Measurements from ENCODE around the gene PEAR1.

Gene PEAR1

DNA sequence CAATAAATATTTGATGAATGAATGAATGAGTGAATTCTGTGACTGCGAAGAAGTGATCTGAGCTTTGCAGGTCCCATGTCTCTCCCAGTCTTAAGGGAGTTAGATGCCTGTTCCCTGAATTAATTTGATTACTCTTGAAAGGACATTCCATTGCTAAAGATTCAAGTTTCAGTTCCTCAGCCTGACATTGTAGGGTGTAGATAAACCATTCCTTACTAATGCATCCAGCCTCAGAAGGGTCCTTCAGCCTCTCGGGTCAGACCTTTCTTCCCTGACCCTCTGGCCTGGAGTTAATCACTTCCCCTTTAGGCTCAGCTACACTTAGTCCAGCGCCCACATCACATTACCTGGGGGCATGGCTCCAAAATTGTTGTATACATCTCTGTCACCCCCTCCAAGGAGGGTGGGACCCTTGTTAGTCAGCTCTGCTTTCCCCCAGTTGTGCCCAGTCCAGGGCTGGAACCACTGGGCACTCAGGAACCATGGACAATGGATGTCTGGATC is 37.2 kb upstream of the PEAR1 start:
- H3K4me3 ChIP-seq (ENCODE audit: insufficient read depth, low read length, poor library complexity, severe bottlenecking), result no peak overlapping the region
- no peaks in the 10 kb centered on the region for H4K20me1 ChIP-seq (ENCODE audit: low read depth, low read length)
- H3K79me2 ChIP-seq (ENCODE audit: insufficient read depth, low read length), result no peaks in the 10 kb centered on the region
- no peak overlapping the region for H3K9ac ChIP-seq (ENCODE audit: low read length)
- H3K9me3 ChIP-seq (ENCODE audit: insufficient read depth, low read length), result no peaks in the 10 kb centered on the region
- H2AFZ ChIP-seq (ENCODE audit: low read depth, low read length, severe bottlenecking), result no peak overlapping the region
- H3K36me3 ChIP-seq (ENCODE audit: low read length), result no peaks in the 10 kb centered on the region
- H3K4me2 ChIP-seq (ENCODE audit: low read depth, low read length, poor library complexity, severe bottlenecking), result no peak overlapping the region
- H3K9me2 ChIP-seq (replicated peaks; ENCODE audit: insufficient read depth, low read length), result no peaks in the 10 kb centered on the region
- no peaks in the 10 kb centered on the region for H3K27me3 ChIP-seq (ENCODE audit: low read length)
- TF ChIP-seq EZH2phosphoT487 (conservative IDR thresholded peaks at IDR 0.05; ENCODE audit: low read length), result no peak
- no peak for TF ChIP-seq CTCF (IDR thresholded peaks at IDR 0.05; ENCODE audit: insufficient read depth, low read length, poor library complexity, severe bottlenecking)
- H3F3A ChIP-seq (ENCODE audit: insufficient read depth), result no peaks in the 10 kb centered on the region
- no peak overlapping the region for H3K27ac ChIP-seq (ENCODE audit: low read depth, low read length)

GRCh38 chr1:156857532-156857931 is 36.0 kb upstream of the PEAR1 start:
- Histone ChIP-seq H3K79me2 (ENCODE audit: insufficient read depth, low read length) (no peaks in the 10 kb centered on the region), H3K4me3 (ENCODE audit: insufficient read depth, low read length, poor library complexity, severe bottlenecking) (no peak overlapping the region), H3K9ac (ENCODE audit: low read length) (no peak overlapping the region), H3K9me3 (ENCODE audit: insufficient read depth, low read length) (no peaks in the 10 kb centered on the region), H4K20me1 (ENCODE audit: low read depth, low read length) (no peaks in the 10 kb centered on the region), H3K27ac (ENCODE audit: low read depth, low read length) (no peak overlapping the region), H3K9me2 (replicated peaks; ENCODE audit: insufficient read depth, low read length) (no peaks in the 10 kb centered on the region), H3K36me3 (ENCODE audit: low read length) (no peaks in the 10 kb centered on the region), H3K27me3 (ENCODE audit: low read length) (no peaks in the 10 kb centered on the region), H3K4me2 (ENCODE audit: low read depth, low read length, poor library complexity, severe bottlenecking) (no peak overlapping the region), H3F3A (ENCODE audit: insufficient read depth) (no peaks in the 10 kb centered on the region), H2AFZ (ENCODE audit: low read depth, low read length, severe bottlenecking) (no peak overlapping the region)
- no peak for TF ChIP-seq CTCF (IDR thresholded peaks at IDR 0.05; ENCODE audit: insufficient read depth, low read length, poor library complexity, severe bottlenecking)
- no peak for TF ChIP-seq EZH2phosphoT487 (conservative IDR thresholded peaks at IDR 0.05; ENCODE audit: low read length)

DNA sequence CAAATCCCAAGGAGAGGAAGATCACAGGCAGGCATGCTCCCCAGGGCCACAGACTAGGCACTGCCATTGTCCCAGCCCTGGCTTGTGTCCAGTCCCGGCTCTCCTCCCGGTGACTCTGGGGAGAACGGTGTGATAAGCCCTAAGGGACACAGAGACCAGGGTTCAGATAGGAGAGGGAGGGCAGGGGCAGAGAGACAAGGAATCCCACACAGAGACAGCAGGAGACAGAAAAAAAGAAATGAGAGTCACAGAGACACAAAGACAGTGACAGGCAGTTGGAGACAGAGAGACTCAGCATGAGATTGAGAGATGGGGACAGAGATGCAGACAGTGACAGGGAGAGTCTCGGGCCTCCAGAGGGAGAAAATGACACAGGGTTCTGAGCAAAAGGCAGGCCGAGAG is 35.0 kb upstream of the PEAR1 start:
- H3K4me3 ChIP-seq (ENCODE audit: insufficient read depth, low read length, poor library complexity, severe bottlenecking), result no peak overlapping the region
- no peak overlapping the region for H3K4me2 ChIP-seq (ENCODE audit: low read depth, low read length, poor library complexity, severe bottlenecking)
- no peaks in the 10 kb centered on the region for H3K79me2 ChIP-seq (ENCODE audit: insufficient read depth, low read length)
- H3K27me3 ChIP-seq (ENCODE audit: low read length), result no peaks in the 10 kb centered on the region
- no peaks in the 10 kb centered on the region for H3K9me3 ChIP-seq (ENCODE audit: insufficient read depth, low read length)
- TF ChIP-seq EZH2phosphoT487 (conservative IDR thresholded peaks at IDR 0.05; ENCODE audit: low read length) (no peak), CTCF (IDR thresholded peaks at IDR 0.05; ENCODE audit: insufficient read depth, low read length, poor library complexity, severe bottlenecking) (no peak)
- no peak overlapping the region for H3K27ac ChIP-seq (ENCODE audit: low read depth, low read length)
- no peaks in the 10 kb centered on the region for H4K20me1 ChIP-seq (ENCODE audit: low read depth, low read length)
- H3F3A ChIP-seq (ENCODE audit: insufficient read depth), result no peaks in the 10 kb centered on the region
- no peaks in the 10 kb centered on the region for H3K9me2 ChIP-seq (replicated peaks; ENCODE audit: insufficient read depth, low read length)
- no peak overlapping the region for H3K9ac ChIP-seq (ENCODE audit: low read length)
- no peaks in the 10 kb centered on the region for H3K36me3 ChIP-seq (ENCODE audit: low read length)
- H2AFZ ChIP-seq (ENCODE audit: low read depth, low read length, severe bottlenecking), result no peak overlapping the region

Data from SU-DHL-6 (cell line).